H9 (cell line): Measurements from ENCODE around the gene C19orf47. TPM values are rescaled to one million over a fixed set of nuclear protein-coding genes. Genes with fewer than 3 reads are reported as not detected.

Experiments used
- DNase-seq: peaks from one replicate; pipeline ENCODE4 v3.0.0-alpha.2; 2017
- H2AFZ ChIP-seq: one replicate; pipeline ENCODE4 v1.6.1; 2013; ENCODE audit warnings: mild to moderate bottlenecking, low read length, control low read depth, moderate library complexity
- H2AK5ac ChIP-seq: 2 replicates; pipeline ENCODE4 v1.6.1; 2013; ENCODE audit warnings: low read length, control low read depth, mixed read lengths; ENCODE audit not compliant: insufficient read length
- H2BK120ac ChIP-seq: one replicate; pipeline ENCODE4 v1.6.1; 2013; ENCODE audit warnings: low read depth, mild to moderate bottlenecking, low read length, control low read depth, inconsistent platforms; ENCODE audit not compliant: poor library complexity, severe bottlenecking
- H2BK12ac ChIP-seq: 2 replicates; pipeline ENCODE4 v1.6.1; 2013; ENCODE audit warnings: low read length, control low read depth, mixed read lengths, low read depth; ENCODE audit not compliant: insufficient read length
- H2BK15ac ChIP-seq: 2 replicates; pipeline ENCODE4 v1.6.1; 2013; ENCODE audit warnings: low read depth, low read length, control low read depth
- H2BK20ac ChIP-seq: one replicate; pipeline ENCODE4 v1.6.1; 2013; ENCODE audit warnings: low read depth, mild to moderate bottlenecking, low read length, control low read depth, inconsistent platforms; ENCODE audit not compliant: poor library complexity, severe bottlenecking
- H2BK5ac ChIP-seq: 2 replicates; pipeline ENCODE4 v1.6.1; 2013; ENCODE audit warnings: low read length, control low read depth, mixed read lengths; ENCODE audit not compliant: insufficient read length
- H3K14ac ChIP-seq: 2 replicates; pipeline ENCODE4 v1.6.1; 2013; ENCODE audit warnings: low read length, control low read depth; ENCODE audit not compliant: insufficient read depth
- H3K18ac ChIP-seq: 2 replicates; pipeline ENCODE4 v1.6.1; 2013; ENCODE audit warnings: low read depth, mild to moderate bottlenecking, mixed read lengths, low read length, control low read depth; ENCODE audit not compliant: insufficient read length
- H3K23ac ChIP-seq: 2 replicates; pipeline ENCODE4 v1.6.1; 2013; ENCODE audit warnings: low read length, control low read depth, mixed read lengths, low read depth; ENCODE audit not compliant: insufficient read length
- H3K23me2 ChIP-seq: 2 replicates; pipeline ENCODE4 v1.6.1; 2013; ENCODE audit warnings: low read depth, mild to moderate bottlenecking, mixed read lengths, low read length, control low read depth; ENCODE audit not compliant: insufficient read length, poor library complexity, severe bottlenecking
- H3K27ac ChIP-seq: 2 replicates; pipeline ENCODE4 v1.5.1; 2013; ENCODE audit warnings: low read length, control low read depth, mixed read lengths, low read depth; ENCODE audit not compliant: insufficient read length
- H3K27me3 ChIP-seq: 2 replicates; pipeline ENCODE4 v1.6.1; 2013; ENCODE audit warnings: low read length, control low read depth, inconsistent platforms; ENCODE audit not compliant: insufficient read depth
- H3K4ac ChIP-seq: 2 replicates; pipeline ENCODE4 v1.6.1; 2013; ENCODE audit warnings: low read depth, mild to moderate bottlenecking, control low read depth, inconsistent platforms, low read length, moderate library complexity
- H3K4me1 ChIP-seq: 2 replicates; pipeline ENCODE4 v1.6.1; 2013; ENCODE audit warnings: low read length, control low read depth, inconsistent platforms; ENCODE audit not compliant: insufficient read depth
- H3K4me2 ChIP-seq: 2 replicates; pipeline ENCODE4 v1.6.1; 2013; ENCODE audit warnings: low read length, control low read depth, mixed read lengths; ENCODE audit not compliant: insufficient read length, insufficient read depth
- H3K56ac ChIP-seq: 2 replicates; pipeline ENCODE4 v1.6.1; 2013; ENCODE audit warnings: low read depth, mild to moderate bottlenecking, mixed read lengths, low read length, control low read depth; ENCODE audit not compliant: insufficient read length
- H3K79me1 ChIP-seq: 2 replicates; pipeline ENCODE4 v1.6.1; 2013; ENCODE audit warnings: low read depth, mild to moderate bottlenecking, moderate library complexity, low read length, control low read depth, inconsistent platforms; ENCODE audit not compliant: insufficient read depth, poor library complexity, severe bottlenecking
- H3K79me2 ChIP-seq: 2 replicates; pipeline ENCODE4 v1.6.1; 2013; ENCODE audit warnings: low read length, control low read depth, inconsistent platforms; ENCODE audit not compliant: insufficient read depth
- H3K9ac ChIP-seq: 2 replicates; pipeline ENCODE4 v1.6.1; 2013; ENCODE audit warnings: low read length, control low read depth, mixed read lengths; ENCODE audit not compliant: insufficient read length; ENCODE audit errors: extremely low read depth
- H3K9me3 ChIP-seq: one replicate; pipeline ENCODE4 v1.6.1; 2013; ENCODE audit warnings: low read depth, low read length, inconsistent platforms; ENCODE audit not compliant: control insufficient read depth
- H3T11ph ChIP-seq: one replicate; pipeline ENCODE4 v1.6.1; 2013; ENCODE audit warnings: mild to moderate bottlenecking, low read length, control low read depth, inconsistent platforms
- H4K20me1 ChIP-seq: one replicate; pipeline ENCODE4 v1.6.1; 2013; ENCODE audit not compliant: control insufficient read depth, insufficient read length, insufficient read depth
- H4K5ac ChIP-seq: 2 replicates; pipeline ENCODE4 v1.6.1; 2013; ENCODE audit warnings: low read depth, mild to moderate bottlenecking, mixed read lengths, low read length, control low read depth; ENCODE audit not compliant: insufficient read length
- H4K8ac ChIP-seq: replicated peaks from 2 replicates; pipeline ENCODE4 v1.6.1; 2013; ENCODE audit warnings: low read length, control low read depth, mixed read lengths, low read depth; ENCODE audit not compliant: insufficient read length
- H4K91ac ChIP-seq: 2 replicates; pipeline ENCODE4 v1.6.1; 2013; ENCODE audit warnings: low read depth, mild to moderate bottlenecking, moderate library complexity, mixed read lengths, low read length, control low read depth; ENCODE audit not compliant: insufficient read length
- H3K27ac Mint-ChIP-seq, 3 experiments: 2 replicates in 2 of 3; 3 replicates in 1 of 3; pipeline ENCODE4 v1.8.0; 2020 to 2021; ENCODE audit warnings: mixed read lengths in 3 of 3, mild to moderate bottlenecking in 1 of 3, moderate library complexity in 1 of 3
- H3K27me3 Mint-ChIP-seq: 2 replicates; pipeline ENCODE4 v1.8.0; 2021; ENCODE audit warnings: low read depth, mild to moderate bottlenecking, moderate library complexity, mixed read lengths
- H3K36me3 Mint-ChIP-seq, 3 experiments: 2 replicates in 2 of 3; 3 replicates in 1 of 3; pipeline ENCODE4 v1.8.0; 2020 to 2021; ENCODE audit warnings: low read depth in 3 of 3, mixed read lengths in 3 of 3; ENCODE audit not compliant: insufficient read depth in 1 of 3
- H3K4me1 Mint-ChIP-seq, 2 experiments: 2 replicates each; pipeline ENCODE4 v1.8.0; 2020; ENCODE audit warnings: mixed read lengths in 2 of 2
- H3K4me3 Mint-ChIP-seq, 2 experiments: 2 replicates in 1 of 2; 3 replicates in 1 of 2; pipeline ENCODE4 v1.8.0; 2020 to 2021; ENCODE audit warnings: mild to moderate bottlenecking in 2 of 2, mixed read lengths in 2 of 2, moderate library complexity in 1 of 2
- H3K9me3 Mint-ChIP-seq, 2 experiments: 2 replicates in 1 of 2; 3 replicates in 1 of 2; pipeline ENCODE4 v1.8.0; 2020; ENCODE audit warnings: mild to moderate bottlenecking in 2 of 2, mixed read lengths in 2 of 2, moderate library complexity in 1 of 2
- CTCF ChIP-seq: fragments of 200-600 bp; sonication (generic); conservative IDR thresholded peaks from 3 replicates; pipeline ENCODE4 v1.8.0; 2021; ENCODE audit warnings: antibody characterized with exemption, mild to moderate bottlenecking
- WGBS: extraction: QIAGEN DNeasy Blood & Tissue Kit; methylation state at CpG from one replicate; pipeline ENCODE4 v1.1.7; 2013; ENCODE audit warnings: missing lambda C conversion rate, low lambda C conversion rate, mixed read lengths; ENCODE audit not compliant: insufficient read length; ENCODE audit errors: extremely low coverage; 5-methylcytosine and 5-hydroxymethylcytosine counted together
- total RNA-seq: library from RNA; stranded (reverse); gene quantifications from 2 replicates; pipeline ENCODE4 v1.2.1, GENCODE V29; 2021

Gene C19orf47
- total RNA-seq, 1 experiment from 2014 or later = 19.4 TPM

GRCh38 chr19:40278361-40279035, 69.7 kb downstream of the C19orf47 start:
- no peak overlapping the region for H3T11ph ChIP-seq
- H3K18ac ChIP-seq = no peak overlapping the region
- no peak overlapping the region for H2BK15ac ChIP-seq
- peaks cover 6% of the 10 kb centered on the region for H3K79me1 ChIP-seq
- no peaks in the 10 kb centered on the region for H3K27me3 ChIP-seq
- TF ChIP-seq CTCF = no peak
- H3K14ac ChIP-seq = no peak overlapping the region
- H3K27ac ChIP-seq = no peak overlapping the region
- no peak overlapping the region for H4K5ac ChIP-seq
- no peak overlapping the region for H3K4me2 ChIP-seq
- H3K27ac Mint-ChIP-seq = peak overlapping the region; percentile 26 to 44 (median 40); a peak in 4 of 7 replicates
- WGBS = no CpG with 5 or more reads among the region's 16 CpGs
- no peak overlapping the region for H2BK12ac ChIP-seq
- no peaks in the 10 kb centered on the region for H3K9me3 Mint-ChIP-seq
- H3K4ac ChIP-seq = no peak overlapping the region
- no peak overlapping the region for H4K8ac ChIP-seq
- H2BK20ac ChIP-seq = no peak overlapping the region
- no peak overlapping the region for H2BK5ac ChIP-seq
- H3K9ac ChIP-seq = no peak overlapping the region
- no peaks in the 10 kb centered on the region for H3K9me3 ChIP-seq
- H3K56ac ChIP-seq = no peak overlapping the region
- H4K20me1 ChIP-seq = no peaks in the 10 kb centered on the region
- H3K4me1 ChIP-seq = no peaks in the 10 kb centered on the region
- peaks cover 35 to 36% of the 10 kb centered on the region in 2 experiments for H3K4me1 Mint-ChIP-seq
- H3K23me2 ChIP-seq = no peaks in the 10 kb centered on the region
- no peak overlapping the region for H3K23ac ChIP-seq
- H2AFZ ChIP-seq = no peak overlapping the region
- peaks cover 1% of the 10 kb centered on the region; the same call in 1 of the 2 replicates for H3K27me3 Mint-ChIP-seq
- no peak overlapping the region for H2BK120ac ChIP-seq
- peak overlapping the region in 1 of 2 experiments; percentile 67; a peak in 1 of 5 replicates for H3K4me3 Mint-ChIP-seq
- DNase-seq = no peak
- no peak overlapping the region for H2AK5ac ChIP-seq
- H3K79me2 ChIP-seq = peaks cover 8% of the 10 kb centered on the region
- no peak overlapping the region for H4K91ac ChIP-seq
- H3K36me3 Mint-ChIP-seq = peaks cover 0 to 2% (median 0%) of the 10 kb centered on the region in 3 experiments; a peak in 1 of 7 replicates
